NCI-H1930 (cell line): ENCODE data around the gene TEX54.

Experiments
- DNase-seq, 2 experiments: peaks; one replicate each; lab custom pipeline; 2025; lab: John Stamatoyannopoulos, UW

The TEX54 gene

GRCh38 chr11:62787005-62787759, 45.5 kb downstream of the TEX54 start, which contains the start of gene TMEM179B:
TSS of gene TMEM179B (plus strand) at chr11:62787402. CDS start at chr11:62787432, 30 bp downstream.
- DNase-seq = peak; percentile 95 to 97

DNA sequence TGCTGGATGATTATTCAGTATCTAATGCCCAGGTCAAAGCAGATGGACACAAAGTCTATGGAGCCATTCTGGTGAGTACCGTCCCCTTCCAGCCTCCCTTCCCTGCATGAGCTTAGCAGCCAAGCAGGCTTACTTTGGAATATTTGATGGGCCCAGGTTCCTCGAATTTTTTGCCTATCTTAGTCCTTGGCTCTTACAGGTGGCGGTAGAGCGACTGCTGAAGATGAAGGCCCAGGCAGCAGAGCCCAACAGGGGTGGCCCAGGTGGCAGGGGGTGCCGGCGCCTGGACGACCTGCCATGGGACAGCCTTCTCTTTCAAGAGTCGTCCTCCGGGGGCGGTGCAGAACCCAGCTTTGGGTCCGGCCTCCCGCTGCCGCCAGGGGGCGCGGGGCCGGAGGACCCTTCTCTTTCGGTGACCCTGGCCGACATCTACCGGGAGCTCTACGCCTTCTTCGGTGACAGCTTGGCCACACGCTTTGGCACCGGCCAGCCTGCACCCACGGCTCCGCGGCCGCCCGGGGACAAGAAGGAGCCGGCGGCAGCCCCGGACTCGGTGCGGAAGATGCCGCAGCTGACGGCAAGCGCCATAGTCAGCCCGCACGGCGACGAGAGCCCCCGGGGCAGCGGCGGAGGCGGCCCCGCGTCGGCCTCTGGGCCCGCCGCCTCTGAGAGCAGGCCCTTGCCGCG, 46.2 kb downstream of the TEX54 start:
- DNase-seq = peak; percentile 63 to 82

- no peak for DNase-seq
These were observed 49.9 kb downstream of the TEX54 start for GRCh38 chr11:62782753-62783152.
